H1 (cell line): ENCODE measurements around the gene PHTF2. TPM values are rescaled to one million over a fixed set of nuclear protein-coding genes. Genes with fewer than 3 reads are reported as not detected.

Source experiments
- CTCF ChIA-PET: fragments of 300-600 bp; sonication (Branson Sonifier 250); formaldehyde crosslinking; loops from one replicate; lab custom pipeline; 2021; ENCODE audit not compliant: partially characterized antibody; lab: Charles Lee
- POLR2A ChIA-PET: fragments of 300-600 bp; sonication (Branson Sonifier 250); formaldehyde crosslinking; loops from one replicate; lab custom pipeline; 2021; ENCODE audit warnings: inconsistent platforms; ENCODE audit not compliant: partially characterized antibody; lab: Charles Lee
- DNase-seq, 2 experiments: peaks; one replicate each; pipeline versions ENCODE4 v3.0.0 to v3.0.0-alpha.2; 2010 to 2022; ENCODE audit warnings: low spot score in 2 of 2, low read depth in 1 of 2, mixed read lengths in 1 of 2
- FAIRE-seq: peaks from 2 replicates; lab custom pipeline; 2011; peaks lifted over from hg19 to GRCh38; lab: Jason Lieb, UNC
- H2AFZ ChIP-seq: 2 replicates; pipeline ENCODE4 v1.8.1; 2012; ENCODE audit warnings: low read length, inconsistent platforms
- H2AK5ac ChIP-seq: 2 replicates; pipeline ENCODE4 v1.6.1; 2013; ENCODE audit warnings: low read depth, low read length
- H2BK120ac ChIP-seq: replicated peaks from 2 replicates; pipeline ENCODE3; 2013; ENCODE audit warnings: low read depth, low read length, inconsistent platforms
- H2BK12ac ChIP-seq: 2 replicates; pipeline ENCODE4 v1.6.1; 2013; ENCODE audit warnings: low read depth, low read length
- H2BK15ac ChIP-seq: 2 replicates; pipeline ENCODE4 v1.6.1; 2013; ENCODE audit warnings: low read length
- H2BK20ac ChIP-seq: 2 replicates; pipeline ENCODE4 v1.6.1; 2013; ENCODE audit warnings: low read length
- H2BK5ac ChIP-seq: 2 replicates; pipeline ENCODE4 v1.6.1; 2013; ENCODE audit warnings: low read depth, low read length
- H3K14ac ChIP-seq: 2 replicates; pipeline ENCODE4 v1.6.1; 2013; ENCODE audit warnings: inconsistent platforms; ENCODE audit not compliant: insufficient read length
- H3K18ac ChIP-seq: 2 replicates; pipeline ENCODE4 v1.6.1; 2013; ENCODE audit warnings: low read length; ENCODE audit errors: extremely low read depth
- H3K23ac ChIP-seq: 2 replicates; pipeline ENCODE4 v1.6.1; 2013; ENCODE audit warnings: inconsistent platforms; ENCODE audit not compliant: insufficient read length
- H3K23me2 ChIP-seq: 2 replicates; pipeline ENCODE4 v1.6.1; 2013; ENCODE audit warnings: low read depth, low read length
- H3K27ac ChIP-seq: 2 replicates; pipeline ENCODE4 v1.6.1; 2011; ENCODE audit warnings: low read depth, low read length, inconsistent platforms
- H3K27me3 ChIP-seq, 4 experiments: replicated peaks in 1 of 4; 1 replicate in 1 of 4; 2 replicates in 3 of 4; pipeline versions ENCODE4 v1.6.1 to v1.8.1; 2011 to 2013; ENCODE audit warnings: low read length in 3 of 4, mild to moderate bottlenecking in 3 of 4, inconsistent platforms in 2 of 4, mixed read lengths in 2 of 4, moderate library complexity in 1 of 4; ENCODE audit not compliant: control insufficient read depth in 3 of 4, insufficient read depth in 3 of 4; ENCODE audit errors: extremely low read depth in 1 of 4
- H3K36me3 ChIP-seq, 4 experiments: 2 replicates each; pipeline versions ENCODE4 v1.6.1 to v1.8.1; 2011 to 2013; ENCODE audit warnings: mild to moderate bottlenecking in 4 of 4, low read length in 3 of 4, moderate library complexity in 2 of 4, control low read depth in 1 of 4, inconsistent platforms in 1 of 4; ENCODE audit not compliant: insufficient read depth in 4 of 4, control insufficient read depth in 2 of 4
- H3K4ac ChIP-seq: replicated peaks from 2 replicates; pipeline ENCODE3; 2013; ENCODE audit warnings: low read length, low read depth, mixed read lengths, inconsistent platforms; ENCODE audit not compliant: insufficient read length
- H3K4me1 ChIP-seq, 4 experiments: replicated peaks in 1 of 4; 1 replicate in 1 of 4; 2 replicates in 3 of 4; pipeline versions ENCODE4 v1.6.1 to v1.8.1; 2011 to 2013; ENCODE audit warnings: low read length in 3 of 4, inconsistent platforms in 2 of 4, mixed read lengths in 1 of 4; ENCODE audit not compliant: insufficient read depth in 4 of 4, control insufficient read depth in 3 of 4
- H3K4me2 ChIP-seq, 2 experiments: 2 replicates each; pipeline versions ENCODE4 v1.6.1 to v1.8.1; 2011 to 2013; ENCODE audit warnings: low read depth in 2 of 2, low read length in 2 of 2, control low read depth in 1 of 2, inconsistent platforms in 1 of 2, mild to moderate bottlenecking in 1 of 2; ENCODE audit not compliant: insufficient read depth in 1 of 2
- H3K4me3 ChIP-seq, 4 experiments: fragments of 200-600, 300-600 bp in 1 of 4; sonication (generic), shearing (Covaris generic), sonication (Bioruptor Twin) in 1 of 4; 2 replicates each; pipeline versions ENCODE4 v1.5.1 to v1.8.1; 2011 to 2016; ENCODE audit warnings: low read length in 4 of 4, low read depth in 3 of 4, control low read depth in 2 of 4, inconsistent platforms in 2 of 4, mild to moderate bottlenecking in 2 of 4, mixed read lengths in 1 of 4, moderate library complexity in 1 of 4; ENCODE audit not compliant: insufficient read depth in 2 of 4; ENCODE audit errors: extremely low read depth in 1 of 4
- H3K56ac ChIP-seq: replicated peaks from 2 replicates; pipeline ENCODE3; 2013; ENCODE audit warnings: low read depth, mild to moderate bottlenecking, mixed read lengths, low read length, inconsistent platforms; ENCODE audit not compliant: insufficient read length
- H3K79me1 ChIP-seq: 2 replicates; pipeline ENCODE4 v1.6.1; 2013; ENCODE audit warnings: low read depth, low read length, control low read depth
- H3K79me2 ChIP-seq, 2 experiments: 2 replicates each; pipeline versions ENCODE4 v1.6.1 to v1.8.1; 2012 to 2013; ENCODE audit warnings: low read length in 2 of 2, mild to moderate bottlenecking in 2 of 2, inconsistent platforms in 1 of 2; ENCODE audit not compliant: insufficient read depth in 2 of 2, control insufficient read depth in 1 of 2
- H3K9ac ChIP-seq, 4 experiments: replicated peaks in 1 of 4; 1 replicate in 1 of 4; 2 replicates in 3 of 4; pipeline versions ENCODE4 v1.6.1 to v1.8.1; 2011 to 2013; ENCODE audit warnings: low read depth in 3 of 4, low read length in 3 of 4, control low read depth in 2 of 4, mild to moderate bottlenecking in 2 of 4, moderate library complexity in 2 of 4, inconsistent platforms in 1 of 4; ENCODE audit errors: extremely low read depth in 1 of 4
- H3K9me3 ChIP-seq, 2 experiments: 2 replicates each; pipeline versions ENCODE4 v1.6.1 to v1.8.1; 2012 to 2013; ENCODE audit warnings: mild to moderate bottlenecking in 2 of 2, moderate library complexity in 2 of 2, control low read depth in 1 of 2, inconsistent platforms in 1 of 2, low read depth in 1 of 2, low read length in 1 of 2, mixed read lengths in 1 of 2; ENCODE audit not compliant: insufficient read depth in 2 of 2
- H4K20me1 ChIP-seq, 2 experiments: replicated peaks in 1 of 2; 2 replicates each; pipeline versions ENCODE3 to v1.8.1; 2011 to 2013; ENCODE audit warnings: inconsistent platforms in 2 of 2, low read length in 2 of 2, mild to moderate bottlenecking in 1 of 2; ENCODE audit not compliant: insufficient read depth in 2 of 2, control insufficient read depth in 1 of 2
- H4K5ac ChIP-seq: 2 replicates; pipeline ENCODE4 v1.6.1; 2013; ENCODE audit warnings: low read length, low read depth, mixed read lengths, inconsistent platforms; ENCODE audit not compliant: insufficient read length
- H4K8ac ChIP-seq: 2 replicates; pipeline ENCODE4 v1.8.0; 2013; ENCODE audit warnings: mild to moderate bottlenecking, moderate library complexity, low read length, inconsistent platforms; ENCODE audit not compliant: insufficient read depth; ENCODE audit errors: extremely low read depth
- H4K91ac ChIP-seq: replicated peaks from 2 replicates; pipeline ENCODE3; 2013; ENCODE audit warnings: low read length, mixed read lengths, inconsistent platforms; ENCODE audit not compliant: insufficient read length
- ATF2 ChIP-seq: IDR thresholded peaks from 2 replicates; pipeline ENCODE4 v1.6.1; 2012; ENCODE audit warnings: low read length, inconsistent platforms
- GABPA ChIP-seq: IDR thresholded peaks from 2 replicates; pipeline ENCODE4 v1.6.1; 2011; ENCODE audit warnings: mild to moderate bottlenecking, low read length, moderate library complexity, borderline replicate concordance; ENCODE audit not compliant: insufficient read depth
- HDAC2 ChIP-seq, 2 experiments: fragments of 300-600 bp in 1 of 2; sonication (generic) in 1 of 2; IDR thresholded peaks; 2 replicates each; pipeline ENCODE4 v1.6.1; 2011 to 2012; ENCODE audit warnings: low read depth in 2 of 2, low read length in 2 of 2, mild to moderate bottlenecking in 2 of 2, moderate library complexity in 2 of 2, borderline replicate concordance in 1 of 2, inconsistent platforms in 1 of 2
- MAFK ChIP-seq: IDR thresholded peaks from 2 replicates; pipeline ENCODE4 v1.6.1; 2012; ENCODE audit warnings: low read depth, mild to moderate bottlenecking, improper control_type of control experiment, low read length
- NRF1 ChIP-seq: IDR thresholded peaks from 2 replicates; pipeline ENCODE4 v1.6.1; 2011; ENCODE audit warnings: mild to moderate bottlenecking, low read depth, low read length, improper control_type of control experiment
- POLR2A ChIP-seq, 2 experiments: IDR thresholded peaks; 1 replicate in 1 of 2; 2 replicates in 1 of 2; pipeline ENCODE4 v1.6.1; 2011; ENCODE audit warnings: low read depth in 2 of 2, low read length in 2 of 2, mild to moderate bottlenecking in 2 of 2; ENCODE audit errors: control extremely low read depth in 1 of 2
- TCF12 ChIP-seq: IDR thresholded peaks from 2 replicates; pipeline ENCODE4 v1.6.1; 2011; ENCODE audit warnings: low read depth, mild to moderate bottlenecking, low read length
- YY1 ChIP-seq: IDR thresholded peaks from 2 replicates; pipeline ENCODE4 v1.6.1; 2011; ENCODE audit warnings: low read depth, mild to moderate bottlenecking, low read length
- ZNF274 ChIP-seq: IDR thresholded peaks from 2 replicates; pipeline ENCODE4 v1.7.0; 2012; ENCODE audit warnings: low read length, borderline replicate concordance; ENCODE audit errors: extremely low read depth
- WGBS, 2 experiments: shearing (Covaris generic) in 1 of 2; methylation state at CpG; one replicate each; pipeline versions ENCODE4 v1.1.6 to v1.1.7; 2013 to 2015; ENCODE audit warnings: low lambda C conversion rate in 2 of 2, mixed read lengths in 2 of 2, inconsistent platforms in 1 of 2, low coverage in 1 of 2, missing lambda C conversion rate in 1 of 2; ENCODE audit not compliant: insufficient replicate concordance in 2 of 2, insufficient coverage in 1 of 2, insufficient read length in 1 of 2; ENCODE audit errors: extremely low coverage in 1 of 2, missing lambda C conversion rate in 1 of 2; 5-methylcytosine and 5-hydroxymethylcytosine counted together
- polyA plus RNA-seq, 7 experiments: library from polyadenylated mRNA; depleted of rRNA in 3 of 7; stranded (reverse) in 5 of 7; unstranded in 2 of 7; fragments of >200 nt in 5 of 7; fragments of 200-250 nt in 2 of 7; gene quantifications; 1 replicate in 5 of 7; 2 replicates in 1 of 7; 4 replicates in 1 of 7; pipeline versions ENCODE4 v1.2.1 to v1.2.3, GENCODE V29; 2011 to 2013; ENCODE audit warnings: missing spikeins in 2 of 7, mixed read lengths in 2 of 7
- total RNA-seq: library from RNA; stranded (reverse); fragmentation: NEBNext Ultra II Directional; extraction: Animal tissue kit (Norgen Biotek cat#: 25700); gene quantifications from 2 replicates; pipeline ENCODE4 v1.2.1, GENCODE V29; 2021
- TF ChIP-seq, protein P1 (sequence below), 3 experiments: IDR thresholded peaks; 1 replicate in 2 of 3; 2 replicates in 1 of 3; pipeline versions ENCODE4 v1.5.1 to v1.6.1; 2011; ENCODE audit warnings: low read length in 3 of 3, mild to moderate bottlenecking in 3 of 3, inconsistent platforms in 2 of 3, low read depth in 1 of 3, moderate library complexity in 1 of 3; ENCODE audit not compliant: insufficient read depth in 1 of 3; ENCODE audit errors: control extremely low read depth in 1 of 3

The PHTF2 gene
- total and polyA plus RNA-seq, 2 of the 8 experiments (the other 6 are each of a cell fraction or from before 2014, with no cell fraction given): 9.0 to 25.4 TPM

- H3K18ac ChIP-seq: no peak overlapping the region
- ChIA-PET POLR2A (no interaction called here), CTCF (interaction anchor here (0.6 to 1.3 kb wide), 4 partner anchors 18 to 1284 kb away, joined by 3 to 4 read pairs (median 3); no protein-coding TSS in a partner anchor)
- H3K79me1 ChIP-seq: no peaks in the 10 kb centered on the region
- no peak overlapping the region for H2BK5ac ChIP-seq
- no peaks in the 10 kb centered on the region for H3K79me2 ChIP-seq
- H3K4me1 ChIP-seq: peaks cover 0 to 5% (median 3%) of the 10 kb centered on the region in 4 experiments; a peak in 4 of 7 replicates
- no peak overlapping the region for H2BK12ac ChIP-seq
- H2AK5ac ChIP-seq: no peak overlapping the region
- no peak overlapping the region for H3K27ac ChIP-seq
- H4K5ac ChIP-seq: no peak overlapping the region
- WGBS, 2 experiments: 98% methylated on average over 3 of the region's 3 CpGs; no CpG with 5 or more reads in 1 of the 2 experiments
- no peaks in the 10 kb centered on the region for H3K27me3 ChIP-seq
- H2BK20ac ChIP-seq: no peak overlapping the region
- no peak overlapping the region for H3K56ac ChIP-seq
- H2AFZ ChIP-seq: no peak overlapping the region
- no peak overlapping the region for H3K23ac ChIP-seq
- no peak overlapping the region for H3K4me2 ChIP-seq
- H3K23me2 ChIP-seq: no peaks in the 10 kb centered on the region
- no peak overlapping the region for H3K4ac ChIP-seq
- DNase-seq: no peak
- H3K36me3 ChIP-seq: no peaks in the 10 kb centered on the region
- H4K20me1 ChIP-seq: no peaks in the 10 kb centered on the region
- H4K8ac ChIP-seq: no peak overlapping the region
- H3K4me3 ChIP-seq: no peak overlapping the region
- no peak overlapping the region for H4K91ac ChIP-seq
- no peak overlapping the region for H3K9ac ChIP-seq
- H3K14ac ChIP-seq: no peak overlapping the region
- H2BK15ac ChIP-seq: no peak overlapping the region
- H3K9me3 ChIP-seq: no peaks in the 10 kb centered on the region
- H2BK120ac ChIP-seq: no peak overlapping the region
- no peak for FAIRE-seq
- no peak for TF ChIP-seq TCF12
- TF ChIP-seq, protein P1, sequence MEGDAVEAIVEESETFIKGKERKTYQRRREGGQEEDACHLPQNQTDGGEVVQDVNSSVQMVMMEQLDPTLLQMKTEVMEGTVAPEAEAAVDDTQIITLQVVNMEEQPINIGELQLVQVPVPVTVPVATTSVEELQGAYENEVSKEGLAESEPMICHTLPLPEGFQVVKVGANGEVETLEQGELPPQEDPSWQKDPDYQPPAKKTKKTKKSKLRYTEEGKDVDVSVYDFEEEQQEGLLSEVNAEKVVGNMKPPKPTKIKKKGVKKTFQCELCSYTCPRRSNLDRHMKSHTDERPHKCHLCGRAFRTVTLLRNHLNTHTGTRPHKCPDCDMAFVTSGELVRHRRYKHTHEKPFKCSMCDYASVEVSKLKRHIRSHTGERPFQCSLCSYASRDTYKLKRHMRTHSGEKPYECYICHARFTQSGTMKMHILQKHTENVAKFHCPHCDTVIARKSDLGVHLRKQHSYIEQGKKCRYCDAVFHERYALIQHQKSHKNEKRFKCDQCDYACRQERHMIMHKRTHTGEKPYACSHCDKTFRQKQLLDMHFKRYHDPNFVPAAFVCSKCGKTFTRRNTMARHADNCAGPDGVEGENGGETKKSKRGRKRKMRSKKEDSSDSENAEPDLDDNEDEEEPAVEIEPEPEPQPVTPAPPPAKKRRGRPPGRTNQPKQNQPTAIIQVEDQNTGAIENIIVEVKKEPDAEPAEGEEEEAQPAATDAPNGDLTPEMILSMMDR (IDR thresholded peaks at IDR 0.05; ENCODE audit: control extremely low read depth in 1 of 3, insufficient read depth in 1 of 3, low read depth in 1 of 3, low read length in 3 of 3): no peak
- TF ChIP-seq GABPA: no peak
- no peak for TF ChIP-seq ZNF274
- no peak for TF ChIP-seq HDAC2 (IDR thresholded peaks at IDR 0.05; ENCODE audit: borderline replicate concordance in 1 of 2, low read depth in 2 of 2, low read length in 2 of 2)
- no peak for TF ChIP-seq YY1
- no peak for TF ChIP-seq NRF1
- no peak for TF ChIP-seq POLR2A (IDR thresholded peaks at IDR 0.05; ENCODE audit: control extremely low read depth in 1 of 2, low read depth in 2 of 2, low read length in 2 of 2)
- TF ChIP-seq ATF2: no peak
- no peak for TF ChIP-seq MAFK
These were observed 187.4 kb downstream of the PHTF2 start for GRCh38 chr7:77985974-77986339.
